ENCODE measurements around the gene LOXL1.

DNA sequence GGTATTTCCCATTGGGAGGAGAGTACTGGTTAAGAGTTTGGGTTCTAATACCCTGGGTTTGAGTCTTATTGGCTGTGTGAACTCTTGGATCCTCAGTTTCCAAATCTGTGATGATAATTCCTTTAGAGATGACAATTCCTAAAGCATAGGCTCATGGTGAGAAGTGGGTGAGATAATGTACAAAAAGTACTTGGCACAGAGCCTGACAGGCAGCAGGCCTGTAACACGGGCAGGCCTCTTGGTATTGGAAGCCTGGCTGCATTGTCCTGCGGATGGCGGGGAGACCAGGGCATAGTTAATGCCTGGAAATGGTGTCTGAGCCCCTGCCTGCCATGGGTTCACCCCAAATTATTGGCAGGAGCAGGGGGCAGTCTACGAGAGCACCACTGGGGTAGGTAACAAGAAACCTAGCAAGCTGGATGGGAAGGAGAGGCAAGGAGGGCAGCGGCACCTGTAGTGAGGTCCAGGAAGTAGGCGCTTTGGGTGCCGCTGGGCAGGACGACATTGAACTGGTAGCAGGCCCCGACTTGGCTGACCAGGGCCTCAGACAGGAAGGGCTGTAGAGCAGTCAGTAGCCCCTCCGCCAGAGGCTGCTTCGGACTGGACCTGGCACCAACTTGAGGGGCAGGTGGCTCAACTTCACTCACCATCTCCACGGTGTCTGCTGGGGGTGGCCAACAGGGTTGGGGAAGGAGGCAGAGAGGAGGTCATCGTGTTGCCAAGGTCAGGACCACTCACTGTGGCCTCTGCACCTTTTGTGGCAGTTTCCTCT lies 58.1 kb downstream of the LOXL1 start:
- TF ChIP-seq, protein P1, sequence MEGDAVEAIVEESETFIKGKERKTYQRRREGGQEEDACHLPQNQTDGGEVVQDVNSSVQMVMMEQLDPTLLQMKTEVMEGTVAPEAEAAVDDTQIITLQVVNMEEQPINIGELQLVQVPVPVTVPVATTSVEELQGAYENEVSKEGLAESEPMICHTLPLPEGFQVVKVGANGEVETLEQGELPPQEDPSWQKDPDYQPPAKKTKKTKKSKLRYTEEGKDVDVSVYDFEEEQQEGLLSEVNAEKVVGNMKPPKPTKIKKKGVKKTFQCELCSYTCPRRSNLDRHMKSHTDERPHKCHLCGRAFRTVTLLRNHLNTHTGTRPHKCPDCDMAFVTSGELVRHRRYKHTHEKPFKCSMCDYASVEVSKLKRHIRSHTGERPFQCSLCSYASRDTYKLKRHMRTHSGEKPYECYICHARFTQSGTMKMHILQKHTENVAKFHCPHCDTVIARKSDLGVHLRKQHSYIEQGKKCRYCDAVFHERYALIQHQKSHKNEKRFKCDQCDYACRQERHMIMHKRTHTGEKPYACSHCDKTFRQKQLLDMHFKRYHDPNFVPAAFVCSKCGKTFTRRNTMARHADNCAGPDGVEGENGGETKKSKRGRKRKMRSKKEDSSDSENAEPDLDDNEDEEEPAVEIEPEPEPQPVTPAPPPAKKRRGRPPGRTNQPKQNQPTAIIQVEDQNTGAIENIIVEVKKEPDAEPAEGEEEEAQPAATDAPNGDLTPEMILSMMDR (IDR thresholded peaks at IDR 0.05): no peak
- TF ChIP-seq EZH2 (IDR thresholded peaks at IDR 0.05; ENCODE audit: borderline replicate concordance, insufficient read depth, low read depth, low read length, poor library complexity, severe bottlenecking): no peak

Measured in B cell (primary cell).